Left ventricle myocardium superior (tissue), 1 donor: ENCODE measurements around the gene KCTD2. TPM values are rescaled to one million over a fixed set of nuclear protein-coding genes. Genes with fewer than 3 reads are reported as not detected.
"Not testable (repeated sequence)": the region's sequence is repeated elsewhere in the genome, so short reads cannot be mapped to it uniquely, and the experiment has no call there.

Experiments
- ATAC-seq: fragments of 200-7000 bp; cut with Tn5 transposase; one replicate; pipeline ENCODE4 v1.9.1; 2020; ENCODE audit warnings: mild to moderate bottlenecking, moderate library complexity
- DNase-seq: peaks from one replicate; pipeline ENCODE4 v3.0.0-alpha.2; 2020
- intact Hi-C: fragments of 100-400 bp; cut with micrococcal nuclease; formaldehyde crosslinking; loops from one replicate; pipeline ENCODE4 v1.11.0; 2022
- total RNA-seq: library from RNA; stranded (reverse); fragmentation: NEBNext Ultra II Directional; extraction: Animal tissue kit (Norgen Biotek cat#: 25700); gene quantifications from one replicate; pipeline ENCODE4 v1.2.1, GENCODE V29; 2021
- donor health status: DM: no; HTN: yes; CAD: no; lungs with severe emphysema.

KCTD2 gene
- total RNA-seq, 1 donor from 2014 or later: 24.1 TPM

DNA sequence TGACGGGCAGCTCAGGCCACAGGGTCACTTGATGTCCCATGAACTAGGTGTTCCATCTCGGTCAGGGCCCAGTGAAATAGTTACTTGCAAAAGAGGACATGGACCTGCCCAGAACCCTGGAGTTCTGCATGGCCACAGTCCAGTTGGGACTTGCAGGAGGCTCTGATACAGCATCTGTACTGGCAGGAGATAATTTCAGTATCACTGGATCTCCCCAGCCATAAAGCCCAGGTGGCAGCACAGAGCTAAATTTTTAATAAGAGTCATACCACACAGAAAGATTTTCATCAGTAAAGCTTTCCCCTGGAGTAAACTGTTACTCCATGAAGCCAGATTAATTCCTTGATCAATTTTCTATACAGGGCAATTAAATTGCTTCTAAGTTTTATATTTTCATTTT is 22.8 kb downstream of the KCTD2 start:
- DNase-seq (no peak), ATAC-seq (no peak)
- intact Hi-C loops: no loop called here

DNA sequence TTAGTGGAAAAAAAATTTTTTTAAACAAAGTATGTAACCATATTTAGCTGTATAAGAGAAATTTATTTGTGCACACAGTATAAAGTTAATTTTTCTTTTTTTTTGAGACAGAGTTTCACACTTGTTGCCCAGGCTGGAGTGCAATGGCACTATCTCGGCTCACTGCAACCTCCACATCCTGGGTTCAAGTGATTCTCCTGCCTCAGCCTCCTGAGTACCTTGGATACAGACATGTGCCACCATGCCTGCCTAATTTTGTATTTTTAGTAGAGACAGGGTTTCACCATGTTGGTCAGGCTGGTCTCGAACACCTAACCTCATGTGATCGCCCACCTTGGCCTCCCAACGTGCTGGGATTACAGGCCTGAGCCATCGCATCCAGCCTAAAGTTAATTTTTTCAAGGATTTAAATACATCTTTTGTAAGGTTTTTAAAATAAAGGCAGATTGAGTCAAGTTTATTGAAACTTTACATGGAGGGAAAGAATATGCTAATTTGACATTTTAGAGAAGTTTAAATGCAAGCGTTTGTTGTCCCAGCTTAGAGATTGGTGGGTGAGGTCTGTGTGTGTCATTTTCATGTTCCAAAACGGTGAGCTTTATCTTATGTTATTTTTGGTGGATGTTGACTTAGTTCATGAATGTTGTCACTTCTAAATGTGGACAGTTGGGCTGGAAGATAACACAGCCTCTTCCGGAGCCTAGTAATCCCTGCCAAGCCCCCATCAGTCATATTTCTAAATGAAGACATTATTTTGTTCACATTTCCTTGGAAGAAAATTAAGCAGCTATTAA is 24.6 kb downstream of the KCTD2 start:
- DNase-seq, intact Hi-C loops: not testable (repeated sequence)
- ATAC-seq: peak; percentile 71

DNA sequence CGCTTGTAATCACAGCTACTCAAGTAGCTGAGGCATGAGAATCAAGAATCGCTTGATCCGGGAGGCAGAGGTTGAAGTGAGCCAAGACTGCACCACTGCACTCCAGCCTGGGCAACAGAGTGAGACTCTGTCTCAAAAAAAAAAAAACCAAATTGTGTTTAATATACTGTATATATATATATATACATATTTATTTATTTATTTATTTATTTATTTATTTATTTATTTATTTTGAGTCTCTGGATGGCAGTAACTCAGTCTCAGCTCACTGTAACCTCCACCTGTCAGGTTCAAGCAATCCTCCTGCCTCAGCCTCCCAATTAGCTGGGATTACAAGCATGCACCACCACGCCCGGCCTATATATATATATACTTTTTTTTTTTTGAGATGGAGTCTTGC is 25.9 kb downstream of the KCTD2 start:
- ATAC-seq, DNase-seq, intact Hi-C loops: not testable (repeated sequence)

DNA sequence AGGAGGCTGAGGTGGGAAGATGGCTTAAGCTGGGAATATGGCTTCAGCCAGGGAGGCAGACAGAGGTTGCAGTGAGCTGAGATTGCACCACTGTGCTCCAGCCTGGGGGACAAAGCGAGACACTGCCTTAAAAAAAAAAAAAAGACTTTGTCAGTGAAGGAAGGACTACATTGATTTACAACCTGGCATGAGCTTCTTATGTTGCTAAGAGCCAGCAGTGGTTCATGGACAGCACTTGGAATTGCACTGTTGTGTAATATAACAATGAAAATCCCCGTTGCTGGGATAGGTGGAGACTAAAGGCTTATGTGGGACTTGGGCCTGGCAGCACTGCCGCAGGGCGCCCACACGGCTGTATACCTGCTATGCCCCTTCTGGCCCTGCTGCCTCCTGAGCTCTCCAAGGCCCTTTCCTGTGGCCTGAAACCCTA is 26.6 kb downstream of the KCTD2 start:
- ATAC-seq (no peak), DNase-seq (no peak)

DNA sequence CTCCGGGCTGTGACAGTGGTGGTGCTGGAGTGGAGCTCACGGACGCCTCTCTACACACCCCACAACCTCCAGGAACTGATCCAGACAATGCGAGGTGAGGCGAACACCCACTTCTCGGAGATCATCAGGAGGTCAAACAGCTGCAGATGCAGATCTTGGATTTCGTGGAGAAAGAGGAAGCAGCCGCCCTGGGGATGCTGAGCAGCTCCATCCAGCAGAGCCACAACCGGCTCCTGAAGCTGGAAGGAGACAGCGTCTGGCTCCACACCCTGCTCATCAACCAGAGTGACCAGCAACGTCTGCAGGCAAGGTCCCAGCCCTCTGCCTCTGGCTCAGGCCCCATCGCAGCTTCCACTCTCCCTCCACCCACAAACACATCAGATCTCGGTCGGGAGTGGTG is 27.5 kb downstream of the KCTD2 start:
- intact Hi-C loops: no loop called here
- ATAC-seq (no peak), DNase-seq (no peak)

More for the DNA sequence above, 26.6 kb downstream of the KCTD2 start:
- intact Hi-C loops: no loop called here

DNA sequence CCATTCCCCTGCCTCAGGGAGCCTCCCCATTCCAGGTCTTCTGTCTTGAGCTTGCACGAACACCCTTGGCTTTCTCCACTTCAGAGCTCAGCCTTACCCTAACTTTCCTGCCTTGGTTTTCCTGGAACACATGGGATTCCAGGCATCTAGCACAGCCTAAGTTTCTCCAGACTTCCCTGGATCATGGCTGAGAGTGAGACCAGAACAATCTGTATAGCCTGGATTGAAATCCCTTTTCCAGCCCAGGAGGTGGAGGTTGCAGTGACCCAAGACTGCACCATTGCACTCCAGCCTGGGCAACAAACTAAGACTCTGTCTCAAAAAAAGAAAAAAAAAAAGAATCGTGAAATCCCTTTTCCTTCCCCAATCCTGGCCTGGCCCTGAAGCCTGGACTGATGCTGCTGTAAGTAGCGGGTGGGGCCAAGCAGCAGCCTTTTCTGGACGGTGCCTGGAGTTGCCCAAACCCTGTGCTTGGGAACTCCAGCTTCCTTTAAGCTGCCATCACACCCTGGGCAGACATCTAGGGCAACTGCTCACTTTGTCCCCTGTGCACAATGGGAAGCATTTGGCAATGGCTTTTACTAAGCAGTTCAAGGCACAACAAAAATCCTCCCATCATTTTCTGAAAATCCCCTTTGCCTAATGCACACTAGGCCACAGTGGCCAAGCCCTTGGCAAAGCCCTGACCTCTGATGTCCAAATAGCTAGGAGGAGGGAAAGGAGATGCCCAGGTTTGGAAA is 28.7 kb downstream of the KCTD2 start:
- intact Hi-C loops: no loop called here
- ATAC-seq: no peak

DNA sequence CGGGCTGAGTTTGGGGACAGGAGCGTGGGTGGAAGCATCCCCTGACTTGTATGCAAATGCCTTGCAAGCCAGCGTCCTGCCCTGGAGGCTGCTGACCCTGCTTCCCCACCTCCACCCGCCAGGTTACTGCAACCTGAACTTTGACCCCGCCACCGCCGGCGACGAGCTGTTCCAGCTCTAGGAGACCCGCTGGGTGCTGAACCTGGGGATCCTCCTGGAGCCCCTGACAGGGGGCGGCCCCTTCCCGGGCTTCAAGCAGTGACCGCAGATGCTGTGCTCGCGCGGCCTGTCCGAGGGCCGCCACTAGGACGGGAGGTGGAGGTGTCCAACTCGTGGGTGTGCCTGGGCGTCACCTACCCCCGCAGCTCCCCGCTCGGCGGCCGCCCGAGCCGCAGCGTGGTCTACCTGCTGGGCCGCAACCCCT is 30.1 kb downstream of the KCTD2 start:
- intact Hi-C loops: no loop called here
- DNase-seq (no peak), ATAC-seq (no peak)

More for the DNA sequence above, 28.7 kb downstream of the KCTD2 start:
- DNase-seq: no peak

DNA sequence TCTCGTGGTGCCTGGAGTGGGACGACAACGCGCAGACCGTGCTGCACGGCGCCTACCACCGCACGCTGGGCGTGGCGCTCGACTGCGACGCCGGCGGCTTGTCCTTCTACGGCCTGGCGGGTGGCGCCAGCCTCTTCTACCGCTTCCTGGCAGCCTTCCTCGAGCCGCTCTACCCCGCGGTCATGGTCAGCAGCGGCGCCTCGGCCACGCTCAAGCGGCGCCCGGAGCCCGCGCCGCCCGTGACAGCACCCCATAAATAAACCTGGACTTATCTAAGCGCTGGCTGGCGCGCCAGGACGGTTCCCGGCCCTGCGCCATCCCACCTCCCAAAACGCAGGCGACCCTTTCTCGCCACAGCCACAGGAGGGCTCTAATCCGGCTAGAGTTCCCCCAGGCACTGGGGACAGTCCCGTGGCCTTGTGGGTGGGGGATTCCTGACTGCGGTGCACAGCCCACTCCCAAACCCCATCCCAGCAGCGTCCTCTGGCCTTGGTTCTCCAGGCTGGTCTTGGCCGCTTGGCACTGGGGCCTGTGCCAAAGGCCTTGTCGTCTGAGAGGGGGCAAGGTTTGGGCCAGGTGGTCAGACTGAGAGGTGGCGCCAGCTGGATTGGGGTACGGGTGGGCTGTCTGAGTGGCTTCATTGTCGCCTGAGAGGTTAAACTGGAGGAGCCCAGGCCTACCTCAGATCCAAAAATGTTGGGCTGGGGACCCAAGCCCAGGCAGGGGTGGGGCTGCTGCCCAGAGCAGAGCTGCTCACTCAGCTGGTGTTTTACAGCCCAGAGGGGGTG is 30.7 kb downstream of the KCTD2 start:
- DNase-seq (peak; percentile 88), ATAC-seq (peak; percentile 93)
- intact Hi-C loops: no loop called here

DNA sequence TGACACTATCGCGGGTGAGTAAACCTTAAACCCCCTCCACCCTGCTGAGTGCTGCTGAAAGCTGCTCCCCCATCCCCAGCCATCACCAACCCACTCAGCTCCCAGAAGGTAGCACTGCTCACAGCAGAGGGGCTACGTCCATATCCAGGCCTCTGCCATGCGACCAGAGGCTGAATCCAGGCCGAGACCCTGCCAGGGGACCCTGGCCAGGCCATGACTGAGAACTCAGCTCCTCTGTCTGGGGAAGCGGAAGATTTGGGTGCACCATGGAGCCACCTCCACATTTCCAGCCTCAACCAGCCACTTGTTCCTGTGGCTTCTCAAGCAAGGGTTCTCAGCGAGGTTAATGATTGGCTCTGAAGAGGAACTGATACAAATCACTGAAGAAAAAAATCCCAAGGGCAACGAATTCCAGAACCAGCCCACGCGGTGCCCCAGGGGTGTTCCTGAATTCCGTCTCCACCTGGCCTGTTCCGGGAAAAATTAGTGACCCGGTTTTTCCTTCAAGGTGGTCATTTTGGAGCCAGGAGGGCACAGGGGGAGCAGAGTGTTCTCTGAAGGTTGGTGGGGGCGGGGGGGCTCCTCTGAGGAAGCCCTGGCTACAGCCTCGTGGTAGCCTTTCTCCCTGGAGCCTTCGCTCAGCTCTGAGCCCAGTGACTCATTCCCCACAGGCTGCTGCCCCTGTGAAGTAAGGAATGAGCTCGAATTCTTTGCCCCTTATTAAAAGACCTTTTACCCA is 31.4 kb downstream of the KCTD2 start:
- DNase-seq (no peak), ATAC-seq (no peak)
- intact Hi-C loops: no loop called here

DNA sequence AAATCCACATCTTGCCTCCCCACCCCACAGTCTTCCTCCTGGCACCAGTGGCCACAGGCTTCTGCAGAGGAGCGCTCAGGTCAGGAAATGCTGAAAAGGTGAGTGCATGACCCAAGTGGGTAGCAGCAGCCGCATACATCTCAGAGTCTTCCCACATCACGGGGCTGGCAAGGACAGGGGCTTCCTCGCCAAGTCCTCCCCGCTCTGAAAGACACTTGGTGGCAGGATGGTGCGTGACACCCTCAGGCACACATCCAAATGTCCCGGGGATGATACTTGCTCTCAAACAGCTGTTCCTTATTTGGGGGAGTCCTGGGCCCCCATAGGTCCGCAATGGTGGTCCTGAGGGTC is 32.0 kb downstream of the KCTD2 start:
- intact Hi-C loops: no loop called here

DNA sequence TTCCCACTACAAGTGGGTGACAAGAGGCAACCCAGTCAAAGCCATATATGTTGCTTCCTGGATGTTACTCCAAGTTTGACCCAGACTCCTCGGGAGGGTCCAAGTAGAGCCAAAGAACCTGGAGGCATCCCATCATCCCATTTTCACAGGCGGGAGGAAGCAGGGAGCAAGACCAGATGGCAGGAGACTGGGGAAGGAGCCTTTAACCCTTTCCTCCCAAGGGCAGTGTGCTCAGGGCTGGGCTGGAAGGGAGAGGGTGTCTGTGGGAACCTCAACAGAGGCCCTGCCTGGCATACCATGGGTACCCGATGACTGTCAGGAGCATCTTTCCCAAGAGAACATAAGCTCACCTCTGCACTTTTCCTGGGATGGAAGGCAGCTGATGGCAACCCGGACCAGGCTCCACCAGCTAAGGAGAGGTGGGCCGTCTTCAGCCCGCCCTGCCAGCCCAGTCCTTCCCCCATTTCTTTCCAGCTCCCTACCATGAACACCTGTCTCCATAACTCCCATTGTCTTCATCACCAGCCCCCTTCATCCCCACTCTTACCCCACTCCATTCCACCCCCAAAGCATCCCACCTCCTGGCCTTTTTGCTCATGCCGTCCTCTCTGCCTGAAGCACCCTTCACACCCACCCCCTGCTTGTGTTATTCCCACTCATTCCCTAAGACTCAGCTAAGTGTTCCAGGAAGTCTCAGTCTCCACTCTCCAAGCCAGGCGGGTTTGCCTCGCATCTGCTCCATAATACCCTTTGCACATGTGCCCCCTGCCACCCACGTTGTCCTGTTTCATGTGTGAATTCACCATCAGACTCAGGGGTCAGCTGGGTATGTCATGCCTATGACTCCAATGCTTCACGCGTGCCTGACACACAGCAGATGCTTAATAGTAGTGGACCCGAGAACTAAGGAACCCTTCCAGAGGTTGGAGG is 34.9 kb downstream of the KCTD2 start:
- no peak for ATAC-seq
- no peak for DNase-seq

More for the DNA sequence above, 32.0 kb downstream of the KCTD2 start:
- ATAC-seq (no peak), DNase-seq (no peak)

DNA sequence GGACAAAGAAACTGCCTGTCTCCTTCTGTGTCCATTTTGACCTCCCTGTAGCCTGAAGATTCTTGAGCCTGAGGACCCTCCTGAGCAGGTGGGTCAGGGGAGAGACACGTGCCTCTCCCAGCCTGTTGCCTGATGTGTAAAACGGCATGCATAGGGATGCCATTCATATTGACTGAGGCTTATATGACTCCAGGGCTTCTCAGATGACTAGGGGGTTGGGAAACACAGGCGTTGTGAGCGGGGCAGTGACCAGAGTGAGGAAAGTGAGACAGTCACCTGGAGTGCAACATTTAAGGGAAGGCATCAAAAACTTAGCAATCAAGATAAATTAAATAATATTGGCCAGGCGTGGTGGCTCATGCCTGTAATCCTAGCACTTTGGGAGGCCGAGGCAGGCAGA is 35.7 kb downstream of the KCTD2 start:
- DNase-seq (no peak), ATAC-seq (no peak)
- intact Hi-C loops: no loop called here

More for the DNA sequence above, 34.9 kb downstream of the KCTD2 start:
- intact Hi-C loops: no loop called here

DNA sequence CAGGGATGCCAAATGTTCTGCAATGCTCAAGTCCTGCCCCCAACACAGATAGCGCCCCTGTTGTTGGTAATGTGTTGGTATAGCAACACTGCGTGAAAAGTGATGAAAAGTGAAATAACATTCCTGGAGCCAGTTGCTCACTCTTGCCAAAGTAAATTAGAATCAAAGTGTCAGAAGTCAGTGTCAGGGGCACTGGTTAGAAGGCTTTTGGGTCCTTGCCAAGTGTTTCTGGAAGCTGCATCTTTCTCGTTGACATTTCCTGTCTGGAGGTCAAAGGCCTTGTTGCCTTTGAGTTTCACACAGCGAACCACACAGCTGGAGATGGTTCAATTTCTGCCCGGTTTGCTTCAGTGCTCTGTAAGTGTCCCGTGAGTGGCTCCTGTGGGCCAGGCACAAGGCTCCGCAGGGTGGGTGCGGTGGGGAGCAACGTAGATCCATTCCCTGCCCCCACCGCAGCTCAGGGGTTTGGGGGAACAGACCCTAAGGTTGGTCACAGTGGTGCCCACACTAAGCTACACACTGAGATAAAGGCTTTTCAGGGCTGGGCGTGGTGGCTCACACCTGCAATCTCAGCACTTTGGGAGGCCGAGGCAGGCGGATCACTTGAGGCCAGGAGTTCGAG is 37.1 kb downstream of the KCTD2 start:
- DNase-seq: no peak
- intact Hi-C loops: no loop called here
- no peak for ATAC-seq

DNA sequence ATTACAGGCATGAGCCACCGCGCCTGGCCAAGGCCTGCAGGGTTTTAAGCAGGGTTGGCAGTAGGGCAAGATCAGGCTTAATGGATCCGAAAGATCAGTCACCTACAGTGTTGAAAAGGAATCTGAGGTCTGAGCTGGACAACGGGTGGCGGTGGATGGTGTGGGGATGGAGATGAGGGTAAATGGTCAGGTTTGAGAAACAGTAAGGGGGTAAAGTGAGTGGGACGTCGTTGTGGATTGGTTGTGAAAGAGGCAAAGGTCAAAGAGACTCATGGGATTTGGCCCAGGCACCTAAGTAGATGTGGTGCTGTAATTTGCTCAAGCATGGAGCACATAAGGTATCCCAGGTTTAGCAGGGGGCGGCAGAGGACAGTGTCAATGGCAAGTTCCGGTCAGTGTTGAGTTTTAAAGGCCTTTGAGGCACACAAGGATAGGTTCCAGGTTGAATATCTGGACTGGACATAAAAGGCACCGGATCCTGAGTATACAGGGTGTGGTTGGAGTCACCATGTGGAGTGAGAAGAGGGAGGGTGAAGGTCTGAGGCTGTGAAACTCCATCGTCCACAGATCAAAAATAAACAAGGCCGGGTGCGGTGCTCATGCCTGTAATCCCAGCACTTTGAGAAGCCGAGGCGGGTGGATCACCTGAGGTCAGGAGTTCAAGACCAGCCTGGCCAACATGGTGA is 39.6 kb downstream of the KCTD2 start:
- intact Hi-C loops: no loop called here
- ATAC-seq (no peak), DNase-seq (no peak)

DNA sequence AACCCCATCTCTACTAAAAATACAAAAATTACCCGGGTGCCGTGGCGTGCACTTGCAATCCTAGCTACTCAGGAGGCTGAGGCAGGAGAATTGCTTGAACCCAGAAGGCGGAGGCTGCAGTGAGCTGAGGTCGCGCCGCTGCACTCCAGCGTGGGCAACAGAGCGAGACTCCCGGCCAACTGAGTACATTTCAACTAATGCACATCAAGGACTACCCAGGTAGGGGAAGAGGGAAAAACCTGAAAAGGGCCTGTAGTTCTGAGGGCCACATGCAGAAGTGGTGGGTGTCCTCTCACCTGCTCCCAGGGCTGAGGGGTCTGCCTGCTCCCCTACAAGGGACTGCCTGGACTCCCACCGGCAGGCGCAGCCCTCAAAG is 40.1 kb downstream of the KCTD2 start:
- intact Hi-C loops: no loop called here
- ATAC-seq (no peak), DNase-seq (no peak)

DNA sequence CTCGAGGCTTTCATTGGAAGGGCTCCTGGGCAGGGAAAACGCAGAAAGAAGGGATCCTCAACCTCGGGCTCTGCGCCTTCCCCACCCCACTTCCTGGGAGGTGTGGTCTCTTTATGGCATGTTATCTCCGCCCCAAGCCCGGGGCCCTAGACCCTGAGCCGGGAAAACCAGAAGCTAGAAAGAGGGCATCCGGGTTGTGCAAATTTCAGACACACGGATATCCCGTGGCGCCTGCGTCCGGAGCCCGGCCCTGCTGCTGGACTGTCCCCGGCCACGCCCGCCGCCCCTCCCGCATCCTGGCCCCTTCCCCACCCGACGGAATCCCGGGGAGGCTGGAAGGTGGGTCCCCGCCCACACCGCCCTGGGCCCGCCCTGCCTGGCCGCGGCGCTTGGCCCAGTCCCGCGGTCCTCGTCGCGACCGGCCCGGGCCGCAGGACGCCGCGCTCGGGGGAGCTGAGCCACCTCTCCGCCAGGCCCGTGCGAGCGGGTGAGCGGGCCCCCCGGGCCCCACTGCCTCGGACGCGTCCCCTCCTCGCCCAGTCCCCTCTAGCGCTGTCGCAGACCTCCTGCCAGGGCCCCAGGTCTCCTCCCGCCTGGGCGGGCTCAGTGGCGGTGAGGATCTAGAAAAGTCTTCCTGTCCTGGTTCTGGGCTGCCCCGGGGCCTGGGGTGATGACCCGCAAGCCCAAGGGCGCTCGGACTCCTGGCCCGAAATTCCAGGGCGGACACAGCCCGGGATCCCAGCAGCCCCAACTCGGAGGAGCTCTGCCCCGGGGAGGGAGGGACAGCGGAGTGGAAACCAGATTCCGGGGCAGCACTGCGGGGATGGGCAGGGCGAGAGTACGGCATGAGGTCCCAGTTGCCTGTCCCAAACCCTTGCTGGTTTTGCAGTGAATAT is 40.8 kb downstream of the KCTD2 start, which contains the start of gene SLC16A5:
TSS of gene SLC16A5 (plus strand) at position 397 of the 896 bp plus-strand sequence. CDS start 5,683 bp downstream, outside the sequence.
- DNase-seq: peak; percentile 93
- ATAC-seq: peak; percentile 93
- intact Hi-C loops: no loop called here
